ENCODE results near the gene BFSP2.

The BFSP2 gene

GRCh38 chr3:133366921-133367320 is 32.9 kb upstream of the BFSP2 start:
- no peak overlapping the region for H3K27ac ChIP-seq
- TF ChIP-seq ZFX (IDR thresholded peaks at IDR 0.05): no peak
- TF ChIP-seq, protein P1, sequence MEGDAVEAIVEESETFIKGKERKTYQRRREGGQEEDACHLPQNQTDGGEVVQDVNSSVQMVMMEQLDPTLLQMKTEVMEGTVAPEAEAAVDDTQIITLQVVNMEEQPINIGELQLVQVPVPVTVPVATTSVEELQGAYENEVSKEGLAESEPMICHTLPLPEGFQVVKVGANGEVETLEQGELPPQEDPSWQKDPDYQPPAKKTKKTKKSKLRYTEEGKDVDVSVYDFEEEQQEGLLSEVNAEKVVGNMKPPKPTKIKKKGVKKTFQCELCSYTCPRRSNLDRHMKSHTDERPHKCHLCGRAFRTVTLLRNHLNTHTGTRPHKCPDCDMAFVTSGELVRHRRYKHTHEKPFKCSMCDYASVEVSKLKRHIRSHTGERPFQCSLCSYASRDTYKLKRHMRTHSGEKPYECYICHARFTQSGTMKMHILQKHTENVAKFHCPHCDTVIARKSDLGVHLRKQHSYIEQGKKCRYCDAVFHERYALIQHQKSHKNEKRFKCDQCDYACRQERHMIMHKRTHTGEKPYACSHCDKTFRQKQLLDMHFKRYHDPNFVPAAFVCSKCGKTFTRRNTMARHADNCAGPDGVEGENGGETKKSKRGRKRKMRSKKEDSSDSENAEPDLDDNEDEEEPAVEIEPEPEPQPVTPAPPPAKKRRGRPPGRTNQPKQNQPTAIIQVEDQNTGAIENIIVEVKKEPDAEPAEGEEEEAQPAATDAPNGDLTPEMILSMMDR (conservative IDR thresholded peaks at IDR 0.05): no peak

DNA sequence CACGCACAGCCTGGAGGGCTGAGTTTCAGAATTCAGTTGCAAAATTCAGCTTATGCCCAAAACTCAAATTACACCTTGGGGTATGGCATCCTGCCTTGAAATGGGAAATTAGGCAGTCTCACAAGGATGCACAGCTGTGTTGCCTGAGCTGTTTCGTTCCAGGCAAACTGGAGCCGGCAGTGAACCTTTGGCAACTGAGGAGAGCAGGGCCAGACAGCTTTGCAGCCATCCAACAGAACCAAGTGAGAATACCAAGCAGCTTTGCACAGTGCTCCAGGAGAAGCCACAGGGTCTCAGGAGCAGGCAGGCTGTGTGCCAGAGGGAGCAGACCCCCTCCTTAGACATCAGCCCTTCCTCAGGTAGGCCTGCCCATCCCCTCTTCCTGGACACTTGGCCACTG is 32.5 kb upstream of the BFSP2 start:
- TF ChIP-seq ZFX (IDR thresholded peaks at IDR 0.05): no peak
- TF ChIP-seq, protein P1 (conservative IDR thresholded peaks at IDR 0.05): no peak
- H3K27ac ChIP-seq: no peak overlapping the region

GRCh38 chr3:133367956-133368355 is 31.9 kb upstream of the BFSP2 start:
- no peak overlapping the region for H3K27ac ChIP-seq
- no peak for TF ChIP-seq ZFX (IDR thresholded peaks at IDR 0.05)
- TF ChIP-seq, protein P1 (conservative IDR thresholded peaks at IDR 0.05): no peak

DNA sequence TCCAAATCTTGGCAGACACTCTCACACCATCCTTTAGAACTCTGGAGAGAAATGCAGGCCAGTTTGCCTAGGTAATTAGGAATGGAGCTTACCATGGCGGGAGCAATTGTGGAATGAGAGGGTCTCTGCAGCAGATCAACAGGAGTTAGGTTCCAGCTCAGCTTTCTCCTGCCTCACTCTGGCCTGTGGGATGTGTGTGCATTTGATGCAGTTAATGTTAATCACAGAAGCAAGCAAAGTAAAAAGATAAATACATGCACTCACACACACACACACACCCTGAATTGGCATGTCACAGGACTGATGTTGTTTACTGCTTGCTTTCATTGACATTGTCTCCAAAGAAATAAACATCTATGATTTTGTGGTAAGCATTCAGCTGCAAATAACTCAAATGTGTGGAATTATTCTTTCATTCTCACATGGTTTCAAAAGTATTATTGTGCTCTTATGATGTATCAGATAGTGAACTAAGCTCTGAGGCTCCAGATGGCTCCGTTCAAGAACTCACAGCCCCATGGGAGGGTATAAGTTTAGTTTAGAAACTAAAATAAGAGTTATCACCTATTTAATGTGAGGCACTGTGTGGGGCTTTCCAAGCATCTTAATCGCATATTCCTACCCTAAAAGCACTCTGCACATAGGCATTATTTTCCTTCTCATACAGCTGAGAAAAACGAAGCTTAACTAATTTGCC is 31.3 kb upstream of the BFSP2 start:
- no peak overlapping the region for H3K27ac ChIP-seq
- TF ChIP-seq ZFX (IDR thresholded peaks at IDR 0.05): no peak
- TF ChIP-seq, protein P1 (conservative IDR thresholded peaks at IDR 0.05): no peak

- no peak for TF ChIP-seq ZFX (IDR thresholded peaks at IDR 0.05)
- TF ChIP-seq, protein P1 (conservative IDR thresholded peaks at IDR 0.05): no peak
- H3K27ac ChIP-seq: no peak overlapping the region
Measured at GRCh38 chr3:133369068-133369440, 30.8 kb upstream of the BFSP2 start.

- TF ChIP-seq, protein P1 (conservative IDR thresholded peaks at IDR 0.05): no peak
- TF ChIP-seq ZFX (IDR thresholded peaks at IDR 0.05): no peak
- no peak overlapping the region for H3K27ac ChIP-seq
Measured at GRCh38 chr3:133371181-133371580, 28.7 kb upstream of the BFSP2 start.

DNA sequence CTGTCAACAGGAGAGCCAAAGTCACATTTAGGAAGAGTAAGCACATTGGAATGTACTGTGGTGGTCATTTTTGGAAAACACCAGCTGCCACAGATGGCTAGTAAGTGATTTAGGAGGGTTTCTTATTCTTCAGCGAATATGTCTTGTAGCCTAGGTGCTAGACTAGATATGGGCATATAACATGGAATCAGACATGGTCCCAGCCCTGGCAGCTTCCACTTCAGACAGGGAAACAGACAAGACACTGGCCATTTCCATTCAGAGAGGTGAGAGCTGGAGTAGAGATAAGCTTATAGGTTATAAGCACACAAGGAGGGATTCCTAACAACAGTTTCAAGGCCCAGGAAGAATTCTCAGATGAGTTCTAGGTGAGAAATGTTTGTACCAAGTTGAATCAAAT is 28.2 kb upstream of the BFSP2 start:
- no peak for TF ChIP-seq ZFX (IDR thresholded peaks at IDR 0.05)
- TF ChIP-seq, protein P1 (conservative IDR thresholded peaks at IDR 0.05): no peak
- no peak overlapping the region for H3K27ac ChIP-seq
